Thymus (tissue), 11 donors: ENCODE measurements around the gene LRCH1. TPM values are rescaled to one million over a fixed set of nuclear protein-coding genes. Genes with fewer than 3 reads are reported as not detected.

Source experiments
- DNase-seq, 9 donors: peaks; one replicate each; pipeline ENCODE4 v3.0.0-alpha.2; 2013; ENCODE audit warnings: low spot score in 9 of 9, low read depth in 6 of 9, missing footprints in 1 of 9
- H3K27ac ChIP-seq, 2 donors: one replicate each; pipeline ENCODE4 v1.5.1; 2013; ENCODE audit warnings: control low read depth in 1 of 2, low read depth in 1 of 2, low read length in 1 of 2, mild to moderate bottlenecking in 1 of 2, moderate library complexity in 1 of 2
- H3K27me3 ChIP-seq, 2 donors: one replicate each; pipeline ENCODE4 v1.5.1; 2013; ENCODE audit warnings: low read length in 1 of 2; ENCODE audit not compliant: control insufficient read depth in 2 of 2, insufficient read depth in 1 of 2
- H3K36me3 ChIP-seq, 2 donors: one replicate each; pipeline ENCODE4 v1.5.1; 2013; ENCODE audit warnings: low read length in 1 of 2, mild to moderate bottlenecking in 1 of 2, moderate library complexity in 1 of 2; ENCODE audit not compliant: control insufficient read depth in 2 of 2, insufficient read depth in 2 of 2
- H3K4me1 ChIP-seq, 2 donors: one replicate each; pipeline ENCODE4 v1.5.1; 2013; ENCODE audit warnings: low read length in 2 of 2; ENCODE audit not compliant: control insufficient read depth in 2 of 2, insufficient read depth in 2 of 2
- H3K4me3 ChIP-seq, 2 donors: one replicate each; pipeline ENCODE4 v1.5.1; 2013; ENCODE audit warnings: low read length in 2 of 2, control low read depth in 1 of 2, mild to moderate bottlenecking in 1 of 2
- H3K9me3 ChIP-seq, 2 donors: one replicate each; pipeline ENCODE4 v1.5.1; 2013; ENCODE audit warnings: low read length in 1 of 2, mild to moderate bottlenecking in 1 of 2; ENCODE audit not compliant: control insufficient read depth in 2 of 2, insufficient read depth in 1 of 2
- WGBS: extraction: QIAGEN DNeasy Blood & Tissue Kit; methylation state at CpG from one replicate; pipeline ENCODE4 v1.1.7; 2013; 5-methylcytosine and 5-hydroxymethylcytosine counted together
- polyA plus RNA-seq: library from polyadenylated mRNA; stranded (reverse); fragments of 200-250 nt; gene quantifications from one replicate; pipeline ENCODE4 v1.2.3, GENCODE V29; 2013
- total RNA-seq: library from RNA; stranded (reverse); fragments of 120-200 nt; gene quantifications from one replicate; pipeline ENCODE4 v1.2.4, GENCODE V29; 2013
- donor health status: healthy.

The LRCH1 gene
- total and polyA plus RNA-seq, 2 donors, result 9.1 to 13.7 TPM

- 91% methylated on average over 2 of the region's 2 CpGs for WGBS
- Histone ChIP-seq H3K27me3 (no peaks in the 10 kb centered on the region), H3K4me1 (peaks cover 40 to 47% of the 10 kb centered on the region in 2 donors), H3K27ac (peak overlapping the region in 1 of 2 donors; percentile 41), H3K9me3 (no peaks in the 10 kb centered on the region), H3K4me3 (no peak overlapping the region), H3K36me3 (no peaks in the 10 kb centered on the region)
- DNase-seq, result no peak
Measured at GRCh38 chr13:46598820-46599180, 45.8 kb downstream of the LRCH1 start.

- no peak overlapping the region for H3K4me3 ChIP-seq
- H3K36me3 ChIP-seq, result no peaks in the 10 kb centered on the region
- H3K27me3 ChIP-seq, result no peaks in the 10 kb centered on the region
- DNase-seq, result no peak
- 96% methylated on average over 3 of the region's 3 CpGs for WGBS
- no peaks in the 10 kb centered on the region for H3K9me3 ChIP-seq
- H3K27ac ChIP-seq, result peak overlapping the region in 1 of 2 donors; percentile 80
- peaks cover 30 to 33% of the 10 kb centered on the region in 2 donors for H3K4me1 ChIP-seq
Measured at GRCh38 chr13:46600943-46601311, 48.0 kb downstream of the LRCH1 start.

GRCh38 chr13:46602531-46602930 is 49.6 kb downstream of the LRCH1 start:
- H3K4me1 ChIP-seq, result peaks cover 31 to 40% of the 10 kb centered on the region in 2 donors
- H3K27ac ChIP-seq, result no peak overlapping the region
- no peak overlapping the region for H3K4me3 ChIP-seq
- no peaks in the 10 kb centered on the region for H3K9me3 ChIP-seq
- no peaks in the 10 kb centered on the region for H3K27me3 ChIP-seq
- no peak for DNase-seq
- no peaks in the 10 kb centered on the region for H3K36me3 ChIP-seq
- WGBS, result 94% methylated on average over 4 of the region's 4 CpGs

GRCh38 chr13:46603165-46603603 is 50.2 kb downstream of the LRCH1 start:
- DNase-seq, result no peak
- Histone ChIP-seq H3K9me3 (no peaks in the 10 kb centered on the region), H3K4me3 (no peak overlapping the region), H3K4me1 (peaks cover 26 to 41% of the 10 kb centered on the region in 2 donors), H3K27ac (no peak overlapping the region), H3K27me3 (no peaks in the 10 kb centered on the region), H3K36me3 (no peaks in the 10 kb centered on the region)
- 97% methylated on average over 4 of the region's 4 CpGs for WGBS

- WGBS, result 97% methylated on average over 5 of the region's 5 CpGs
- H3K27me3 ChIP-seq, result no peaks in the 10 kb centered on the region
- no peaks in the 10 kb centered on the region for H3K36me3 ChIP-seq
- H3K4me1 ChIP-seq, result peaks cover 25 to 43% of the 10 kb centered on the region in 2 donors
- no peaks in the 10 kb centered on the region for H3K9me3 ChIP-seq
- DNase-seq, result no peak
- no peak overlapping the region for H3K27ac ChIP-seq
- no peak overlapping the region for H3K4me3 ChIP-seq
Measured at GRCh38 chr13:46604226-46604990, 51.4 kb downstream of the LRCH1 start.

- Histone ChIP-seq H3K4me1 (peaks cover 24 to 37% of the 10 kb centered on the region in 2 donors), H3K27ac (no peak overlapping the region), H3K4me3 (no peak overlapping the region), H3K27me3 (no peaks in the 10 kb centered on the region), H3K9me3 (no peaks in the 10 kb centered on the region), H3K36me3 (no peaks in the 10 kb centered on the region)
- WGBS, result 91% methylated on average over 4 of the region's 4 CpGs
- no peak for DNase-seq
Measured at GRCh38 chr13:46605076-46605824, 52.3 kb downstream of the LRCH1 start.

GRCh38 chr13:46605825-46606554 is 53.0 kb downstream of the LRCH1 start:
- peak in 1 of 9 donors; percentile 31 for DNase-seq
- Histone ChIP-seq H3K4me1 (peaks cover 17 to 30% of the 10 kb centered on the region in 2 donors), H3K27me3 (no peaks in the 10 kb centered on the region), H3K27ac (peak overlapping the region in 1 of 2 donors; percentile 20), H3K9me3 (no peaks in the 10 kb centered on the region), H3K4me3 (no peak overlapping the region), H3K36me3 (no peaks in the 10 kb centered on the region)
- WGBS, result 71% methylated on average over 3 of the region's 3 CpGs

- no peak overlapping the region for H3K27ac ChIP-seq
Measured at GRCh38 chr13:46606970-46607369, 54.0 kb downstream of the LRCH1 start.

More at GRCh38 chr13:46606970-46607369, 54.0 kb downstream of the LRCH1 start:
- Histone ChIP-seq H3K9me3 (no peaks in the 10 kb centered on the region), H3K27me3 (no peaks in the 10 kb centered on the region), H3K4me1 (peaks cover 14 to 27% of the 10 kb centered on the region in 2 donors), H3K4me3 (no peak overlapping the region), H3K36me3 (no peaks in the 10 kb centered on the region)
- DNase-seq, result no peak
- WGBS, result 47% methylated on average over 3 of the region's 3 CpGs
